NCI-H82 (cell line): ENCODE data around the gene STMN1.

Experiments
- DNase-seq: peaks from one replicate; lab custom pipeline; 2025; lab: John Stamatoyannopoulos, UW

Gene STMN1

GRCh38 chr1:25871086-25871703, 35.0 kb downstream of the STMN1 start:
- peak; percentile 36 for DNase-seq

GRCh38 chr1:25870614-25871013, 35.6 kb downstream of the STMN1 start:
- DNase-seq: no peak

- DNase-seq: no peak
Measured at GRCh38 chr1:25869909-25870606, 36.2 kb downstream of the STMN1 start.

GRCh38 chr1:25867210-25867991, 38.8 kb downstream of the STMN1 start:
- peak; percentile 62 for DNase-seq

- DNase-seq: no peak
Measured at GRCh38 chr1:25866288-25866687, 39.9 kb downstream of the STMN1 start.

- DNase-seq: no peak
Measured at GRCh38 chr1:25864434-25864833, 41.8 kb downstream of the STMN1 start.

- no peak for DNase-seq
Measured at GRCh38 chr1:25863486-25864262, 42.5 kb downstream of the STMN1 start.

- DNase-seq: no peak
Measured at GRCh38 chr1:25862785-25863485, 43.3 kb downstream of the STMN1 start.

- no peak for DNase-seq
Measured at GRCh38 chr1:25861316-25862286, 44.6 kb downstream of the STMN1 start.

GRCh38 chr1:25858906-25859789, 47.1 kb downstream of the STMN1 start, which contains the start of gene AUNIP:
TSS of gene AUNIP (minus strand) at chr1:25859457. CDS start at chr1:25859357, 100 bp downstream.
- DNase-seq: peak; percentile 94

GRCh38 chr1:25858494-25858893, 47.7 kb downstream of the STMN1 start:
- DNase-seq: no peak

GRCh38 chr1:25856856-25857255, 49.4 kb downstream of the STMN1 start:
- no peak for DNase-seq

- DNase-seq: no peak
Measured at GRCh38 chr1:25854554-25854953, 51.7 kb downstream of the STMN1 start.
